HG03378 (cell line): Measurements from ENCODE around the gene CDC73.
"Not testable (repeated sequence)": the region's sequence is repeated elsewhere in the genome, so short reads cannot be mapped to it uniquely, and the experiment has no call there.

Source experiments
- ATAC-seq: cut with Tn5 transposase; IDR thresholded peaks from one replicate; pipeline ENCODE4 v1.9.1; 2021; ENCODE audit warnings: mild to moderate bottlenecking, moderate library complexity; ENCODE audit not compliant: unreplicated experiment

Gene CDC73

DNA sequence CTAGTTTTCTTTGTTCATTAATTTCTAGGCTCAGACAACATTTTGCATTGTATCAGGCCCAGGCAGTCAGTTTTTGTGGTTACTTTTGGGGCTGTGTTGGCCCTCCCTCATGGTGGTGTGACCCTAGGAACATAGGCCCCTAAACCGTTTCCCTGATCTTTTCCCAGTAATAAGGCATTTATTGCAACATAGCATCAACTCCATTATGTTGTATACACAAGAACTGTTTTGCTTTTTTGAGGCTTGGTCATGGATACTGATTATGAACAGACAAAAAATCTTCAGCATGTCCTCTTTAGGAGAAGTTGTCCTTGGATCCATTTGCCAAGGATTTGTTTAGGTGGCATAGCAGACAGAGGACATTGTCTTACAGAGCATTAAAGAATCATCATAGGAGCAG is 54.3 kb downstream of the CDC73 start:
- no peak for ATAC-seq

DNA sequence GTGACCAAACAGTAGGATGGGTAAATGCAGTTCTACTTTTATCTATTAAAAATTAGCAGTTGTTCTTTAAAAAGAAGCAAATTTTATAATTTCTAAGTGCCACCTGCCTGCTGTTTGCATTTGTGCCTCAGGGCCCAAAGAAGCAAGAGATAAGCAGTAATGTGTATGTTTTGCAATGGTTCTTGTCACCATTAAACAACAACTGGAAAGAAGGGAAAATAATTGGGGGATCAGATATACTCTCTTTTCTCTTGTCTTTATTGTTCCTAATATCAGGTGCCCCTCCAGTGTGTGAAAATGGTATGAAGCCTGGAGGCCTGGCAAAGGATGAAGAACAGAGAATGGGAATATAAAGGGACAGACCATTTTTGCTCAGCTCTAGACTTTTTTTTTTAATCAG is 55.0 kb downstream of the CDC73 start:
- no peak for ATAC-seq

DNA sequence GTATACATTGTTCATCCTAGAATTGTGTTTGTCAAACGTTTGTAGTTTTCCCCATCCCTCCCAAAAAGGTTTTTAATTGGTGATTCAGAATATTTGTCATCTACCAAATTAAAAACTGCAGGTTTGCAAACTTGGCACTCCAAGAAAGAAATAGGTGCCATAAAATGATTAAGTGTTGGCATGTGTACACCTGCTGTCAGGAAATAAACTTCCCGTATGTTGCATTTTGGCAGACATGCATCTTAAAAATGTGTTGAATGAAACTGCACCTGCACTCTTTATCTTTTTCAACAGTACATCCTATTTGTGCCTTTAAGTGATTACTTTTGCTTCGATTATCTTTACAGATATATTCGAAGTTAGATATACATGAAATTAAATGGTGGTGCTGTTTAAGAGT is 57.3 kb downstream of the CDC73 start:
- ATAC-seq: no peak

DNA sequence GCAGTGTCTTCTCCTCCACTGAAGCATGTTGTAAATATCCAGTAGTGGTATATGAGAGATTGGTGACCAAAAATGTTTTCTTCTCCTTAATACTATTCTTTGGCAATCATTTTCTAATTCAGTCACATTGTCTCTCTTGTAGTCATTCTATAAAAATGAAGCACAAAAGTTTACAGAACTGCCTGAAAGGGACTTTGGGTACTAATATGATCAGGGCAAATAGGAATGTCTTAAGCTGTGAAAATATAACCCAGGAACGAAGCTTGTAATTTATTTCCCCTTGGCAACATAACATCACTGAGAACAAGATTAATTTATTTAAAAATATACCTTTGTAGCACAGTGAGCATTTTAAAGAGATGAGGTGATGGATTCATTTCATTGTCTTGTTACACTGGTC is 59.7 kb downstream of the CDC73 start:
- no peak for ATAC-seq

DNA sequence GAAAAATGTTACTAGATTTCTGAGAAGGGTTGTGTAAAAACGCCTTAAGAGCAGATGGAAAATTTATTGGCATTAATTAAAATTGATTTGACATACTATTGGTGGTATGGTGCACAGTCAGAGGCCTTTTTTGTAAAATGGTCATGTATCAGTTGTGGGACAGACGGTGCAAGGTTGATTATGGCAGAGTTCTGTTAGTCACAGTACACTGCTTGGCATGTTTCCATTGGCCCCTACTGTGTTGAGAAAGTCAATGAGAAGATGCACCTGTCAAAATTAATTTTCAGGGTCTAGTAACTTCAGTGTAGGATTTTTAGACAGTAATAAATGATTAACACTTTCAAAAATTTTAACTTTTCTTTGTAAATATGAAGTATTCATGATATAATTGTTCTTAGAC is 60.2 kb downstream of the CDC73 start:
- ATAC-seq: no peak

DNA sequence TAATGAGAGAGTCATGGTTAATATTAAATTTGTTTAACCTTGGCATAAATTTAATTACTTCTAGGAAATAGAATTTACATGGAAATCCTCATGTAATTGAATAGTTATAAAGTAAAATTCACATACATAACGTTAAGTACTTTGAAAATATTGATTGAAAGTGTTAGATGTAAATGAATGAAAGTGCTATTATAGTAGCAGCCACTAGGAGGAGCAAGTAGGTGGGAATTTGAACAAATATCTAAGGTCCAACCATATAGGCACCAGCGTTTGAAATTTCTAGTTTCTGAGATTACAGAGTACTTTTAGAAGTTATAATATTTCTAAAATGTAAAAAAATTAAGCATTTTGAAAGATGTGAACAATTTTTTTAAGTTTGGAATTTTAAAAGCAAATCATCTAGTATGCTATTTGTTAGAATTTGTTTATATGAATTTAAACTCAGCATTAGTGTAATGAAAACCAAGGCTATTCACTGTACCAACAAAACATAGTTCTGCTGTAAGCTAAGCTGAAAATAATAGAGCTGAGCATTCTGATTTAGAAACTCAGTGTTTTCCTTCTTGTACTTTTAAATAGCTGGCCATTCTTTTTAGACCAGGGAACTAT is 61.3 kb downstream of the CDC73 start:
- ATAC-seq: peak; percentile 69

DNA sequence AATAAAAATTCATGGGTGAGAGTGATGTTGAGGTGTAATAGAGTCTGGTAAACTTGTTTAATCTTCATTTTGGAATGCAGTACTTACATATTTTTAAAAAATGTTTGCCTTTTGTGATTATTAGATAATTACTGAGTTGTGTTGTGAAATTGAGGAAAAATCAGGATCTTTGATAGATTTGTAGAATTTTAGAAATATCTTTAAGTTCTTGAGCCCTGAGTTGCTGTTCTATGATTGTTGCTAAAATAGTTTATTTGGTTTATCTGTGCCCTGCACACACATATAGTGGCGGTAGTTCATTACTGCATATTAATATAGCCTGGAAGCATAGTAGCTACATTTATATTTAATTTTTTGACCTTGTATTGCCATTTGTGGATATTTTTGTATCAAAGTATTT is 62.9 kb downstream of the CDC73 start:
- no peak for ATAC-seq

DNA sequence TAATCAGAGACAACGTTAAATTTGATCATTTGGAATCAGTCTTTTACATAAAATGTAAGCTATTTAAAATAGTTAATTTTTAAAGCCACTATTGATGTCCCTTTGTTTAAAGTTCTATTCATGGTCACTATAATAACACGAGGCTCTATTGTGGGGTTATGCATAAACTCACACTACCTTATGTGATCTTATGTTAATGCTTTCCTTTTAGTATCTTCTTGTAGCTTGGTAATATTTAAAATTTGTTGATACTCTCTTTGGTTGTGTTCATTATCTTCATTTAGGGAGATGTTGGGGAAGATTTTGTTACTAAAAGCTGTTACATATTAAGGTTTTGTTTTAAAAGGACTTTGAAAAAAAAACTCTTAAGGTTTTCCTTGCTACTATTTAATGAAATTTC is 63.4 kb downstream of the CDC73 start:
- ATAC-seq: no peak

DNA sequence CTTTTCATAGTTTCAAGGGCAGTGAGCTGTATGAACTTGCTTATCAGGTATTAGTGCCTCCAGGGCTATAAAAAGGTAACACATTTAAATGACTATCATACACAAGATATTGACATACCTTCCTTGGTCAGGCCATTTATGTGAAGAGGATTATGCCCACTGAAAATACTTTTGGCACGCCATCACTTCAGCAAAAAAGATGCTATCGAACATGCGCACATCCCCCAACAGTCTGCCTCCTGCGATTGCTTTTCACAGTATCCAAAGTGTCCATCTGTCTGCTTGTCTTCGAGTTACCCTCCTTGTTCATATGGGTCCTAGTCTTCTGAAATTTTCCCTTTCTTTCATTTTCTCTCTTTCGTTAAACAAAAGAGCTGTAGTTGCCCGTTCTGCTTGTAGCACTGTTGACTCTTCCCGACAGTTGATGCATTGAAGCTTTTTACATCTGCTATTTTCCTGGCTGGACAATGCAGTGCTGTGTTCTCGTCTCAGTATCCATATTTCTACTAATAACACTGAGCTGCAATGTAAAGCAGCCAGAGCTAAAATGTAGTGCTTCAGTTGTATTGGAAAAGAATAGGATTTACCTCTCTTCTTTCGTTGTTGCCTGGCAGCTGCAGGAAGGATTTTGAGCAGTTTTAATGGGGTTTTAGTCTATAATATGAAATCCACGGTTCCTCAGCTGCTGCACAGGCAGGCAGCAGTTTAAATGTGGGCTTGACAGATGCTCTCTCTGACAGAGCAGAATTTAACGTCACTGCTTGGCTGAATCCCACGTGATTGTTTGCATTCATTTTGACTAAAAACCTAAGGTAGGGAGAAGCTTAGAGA is 64.3 kb downstream of the CDC73 start, which contains the start of gene B3GALT2:
TSS of gene B3GALT2 (minus strand) at position 713 of the 831 bp plus-strand sequence. CDS start 5,051 bp downstream, outside the sequence.
- ATAC-seq: no peak

DNA sequence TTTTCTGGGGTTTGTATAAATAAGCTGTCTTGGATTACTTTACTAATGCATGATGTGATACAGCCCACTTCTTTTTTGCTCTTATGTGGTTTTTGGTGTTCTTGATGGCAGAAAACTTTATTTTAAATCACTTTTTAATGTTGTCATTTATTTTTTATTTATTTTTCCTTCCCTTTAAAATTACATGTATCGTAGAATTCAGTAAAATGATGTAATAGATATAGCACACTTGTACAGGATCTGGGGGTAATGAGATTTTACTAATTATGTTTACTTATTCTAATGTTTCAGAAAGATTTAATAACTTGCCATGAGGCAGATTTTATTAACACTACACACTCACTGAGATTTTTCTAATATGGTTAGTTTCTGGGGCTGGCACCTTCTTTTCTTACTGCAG is 65.3 kb downstream of the CDC73 start:
- ATAC-seq: no peak

DNA sequence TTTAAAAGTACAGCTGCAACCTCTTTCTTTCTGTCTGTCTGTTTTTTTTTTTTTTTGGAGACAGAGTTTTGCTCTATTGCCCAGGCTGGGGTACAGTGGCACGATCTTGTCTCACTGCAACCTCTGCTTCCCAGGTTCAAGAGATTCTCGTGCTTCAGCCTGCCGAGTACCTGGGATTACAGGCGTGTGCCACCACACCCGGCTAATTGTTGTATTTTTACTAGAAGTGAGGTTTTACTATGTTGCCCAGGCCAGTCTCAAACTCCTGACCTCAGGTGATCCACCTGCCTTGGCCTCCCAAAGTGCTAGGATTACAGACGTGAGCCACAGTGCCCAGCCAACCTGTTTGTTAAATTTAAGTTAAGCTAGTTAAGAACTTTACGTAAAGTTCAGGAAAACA is 67.1 kb downstream of the CDC73 start:
- ATAC-seq: not testable (repeated sequence)

DNA sequence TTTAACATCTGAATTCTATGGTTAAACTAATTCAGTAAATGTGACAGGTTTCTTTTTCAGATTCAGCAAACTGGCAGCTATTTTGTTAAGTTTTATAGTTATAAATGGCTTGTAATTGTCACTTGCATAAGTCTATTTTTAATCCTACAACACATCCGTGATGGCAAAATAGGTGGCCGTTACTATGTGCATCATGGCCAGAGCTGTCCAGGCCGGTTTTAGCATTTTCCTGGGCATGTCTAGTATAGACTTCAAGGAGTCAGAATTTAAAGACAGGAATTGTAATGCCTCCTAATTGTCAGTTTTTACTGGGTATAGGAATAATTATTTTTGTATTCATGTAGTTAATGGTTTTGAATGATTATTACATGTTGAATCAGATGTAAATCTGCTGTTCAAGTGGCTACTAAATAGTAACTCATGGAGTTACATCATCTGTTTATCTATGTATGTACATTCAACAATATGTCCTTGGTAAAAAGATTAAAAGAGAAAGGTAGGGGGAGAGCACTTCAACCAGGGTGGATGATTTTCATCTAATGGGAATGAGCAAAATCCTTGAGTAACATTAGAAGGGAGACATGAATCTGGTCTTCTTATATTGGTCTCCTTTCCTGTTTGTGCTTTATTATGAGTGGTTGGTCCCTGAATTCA is 67.7 kb downstream of the CDC73 start:
- no peak for ATAC-seq

DNA sequence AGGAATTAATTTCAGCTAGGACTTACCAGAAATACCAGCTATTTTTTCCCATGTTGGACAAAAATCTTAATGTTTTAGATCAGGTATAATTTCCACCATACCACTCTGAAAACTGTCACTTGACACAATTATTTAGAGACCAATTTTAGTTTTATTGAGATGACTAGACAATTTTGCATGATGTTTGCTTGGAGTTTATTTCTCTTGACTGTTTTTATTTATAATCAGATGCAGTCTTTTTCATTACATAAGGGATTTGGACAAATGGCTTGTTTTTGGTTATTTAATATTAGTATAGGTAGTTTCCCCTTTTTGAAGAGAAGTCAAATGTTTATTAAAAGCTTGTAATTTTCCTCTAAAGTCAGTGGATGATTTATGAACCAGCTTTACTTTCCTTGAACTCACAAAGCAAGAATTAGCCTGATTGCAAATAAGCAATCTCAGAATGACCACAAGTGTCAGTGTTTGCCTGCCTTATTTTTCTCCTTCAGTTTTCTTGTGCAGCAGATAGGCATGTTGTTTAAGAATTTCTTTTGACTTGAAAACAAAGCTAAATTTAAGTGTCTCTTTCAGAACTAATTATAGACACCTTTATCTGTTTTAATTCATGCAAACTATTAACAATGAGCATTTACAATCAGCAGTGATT is 68.4 kb downstream of the CDC73 start:
- ATAC-seq: no peak

DNA sequence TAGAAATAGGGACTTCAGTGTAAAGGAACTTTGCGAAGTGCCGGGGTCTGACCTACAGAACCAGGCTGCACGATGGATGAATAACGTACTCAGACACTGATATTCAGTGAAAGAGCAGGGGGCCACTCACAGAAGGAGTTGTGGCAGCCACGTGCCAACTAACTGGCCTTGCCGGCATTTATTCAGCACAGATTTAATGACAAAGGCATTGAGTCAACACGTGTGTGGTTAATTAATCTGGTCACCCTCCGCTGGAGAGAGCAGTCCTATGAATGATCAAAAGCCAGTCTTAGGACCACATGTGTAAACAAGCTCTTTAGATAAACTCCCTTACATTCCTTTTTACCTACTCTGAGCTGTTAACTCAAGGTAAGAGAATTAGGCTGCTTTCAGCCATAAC is 70.8 kb downstream of the CDC73 start:
- no peak for ATAC-seq

DNA sequence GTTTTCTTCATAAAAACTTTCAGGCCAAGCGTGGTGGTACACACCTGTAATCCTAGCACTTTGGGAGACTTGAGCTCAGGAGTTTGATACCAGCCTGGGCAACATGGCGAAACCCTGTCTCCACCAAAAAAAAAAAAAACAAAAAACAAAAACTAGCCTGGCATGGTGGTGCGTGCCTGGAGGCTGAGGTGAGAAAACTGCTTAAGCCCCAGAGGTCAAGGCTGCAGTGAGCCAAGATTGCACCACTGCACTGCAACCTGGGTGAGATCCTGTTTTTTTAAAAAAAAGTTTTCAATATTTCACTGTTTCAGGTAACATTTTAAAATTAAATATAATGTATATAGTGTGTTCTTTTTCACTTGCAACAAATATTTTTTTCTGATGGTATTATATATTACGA is 78.1 kb downstream of the CDC73 start:
- ATAC-seq: no peak

DNA sequence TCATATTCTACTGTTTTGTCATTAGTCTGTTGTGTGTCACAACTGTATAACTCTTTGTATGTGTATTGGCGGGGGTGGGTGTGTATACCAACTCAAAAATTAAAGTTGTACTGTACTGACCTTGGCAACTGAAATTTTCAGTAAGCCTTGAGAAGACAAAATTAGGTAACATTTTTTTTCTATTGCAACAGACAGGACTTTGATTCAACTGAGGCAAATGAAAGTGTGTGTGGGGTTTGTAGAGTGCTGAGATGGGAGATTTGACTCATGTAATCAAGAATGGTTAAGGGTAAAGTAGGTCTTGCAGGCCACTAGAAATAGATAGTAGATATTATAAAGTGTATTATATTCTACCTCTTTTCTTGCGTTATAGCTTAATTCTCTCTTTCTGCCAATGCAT is 79.2 kb downstream of the CDC73 start:
- ATAC-seq: no peak

DNA sequence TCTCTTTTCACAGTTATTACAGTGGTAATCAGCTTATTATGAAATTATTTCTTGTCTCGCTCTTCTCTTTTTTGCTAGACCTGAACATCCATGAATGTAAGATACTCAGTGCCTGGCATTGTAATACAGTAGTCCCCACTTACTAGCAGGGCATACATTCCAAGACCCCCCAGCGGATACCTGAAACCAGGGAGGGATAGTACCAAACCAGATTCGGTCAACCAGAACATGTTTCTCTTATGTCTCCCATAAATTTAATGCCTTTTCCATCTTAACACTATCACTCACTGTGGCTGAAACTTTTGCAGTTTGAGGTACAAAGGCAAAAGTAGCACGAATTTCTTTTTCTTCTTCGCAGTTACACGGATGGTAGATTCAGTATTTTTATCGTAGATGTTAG is 89.2 kb downstream of the CDC73 start:
- no peak for ATAC-seq

DNA sequence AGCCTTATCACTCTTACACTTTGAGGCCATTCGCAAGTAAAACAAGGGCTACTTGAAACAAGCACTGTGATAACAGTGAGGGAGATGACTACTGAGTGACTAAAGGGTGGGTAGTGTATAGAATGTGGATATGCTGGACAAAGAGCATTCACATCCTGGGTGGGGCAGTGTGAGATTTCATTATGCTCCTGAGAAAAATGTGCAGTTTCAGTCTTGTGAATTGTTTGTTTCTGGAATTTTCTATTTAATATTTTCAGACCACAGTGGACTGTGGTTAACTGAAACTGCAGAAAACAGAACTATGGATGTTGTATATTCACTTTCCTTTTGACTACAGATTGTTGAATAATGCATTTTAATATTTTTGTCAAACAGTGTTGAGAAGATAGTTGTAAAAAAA is 89.7 kb downstream of the CDC73 start:
- ATAC-seq: peak; percentile 89

DNA sequence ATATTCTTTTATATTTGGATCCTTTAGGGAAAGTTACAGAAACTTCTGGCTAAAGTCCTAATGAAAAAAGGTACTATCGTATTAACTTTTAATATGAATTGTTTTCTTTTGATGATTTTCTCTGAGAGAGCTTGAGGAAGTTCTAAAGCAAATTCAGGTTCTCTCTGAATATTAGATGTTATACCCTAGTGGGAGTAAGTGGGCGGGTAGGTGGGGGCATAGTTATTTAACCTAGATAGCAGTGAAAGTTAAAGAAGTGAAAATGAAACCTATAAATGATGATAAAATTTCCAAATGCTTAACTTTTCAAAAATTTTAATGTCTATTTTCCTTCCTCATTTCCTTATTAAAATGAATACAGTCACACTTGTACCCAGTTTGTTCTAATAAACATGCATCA is 90.8 kb downstream of the CDC73 start:
- ATAC-seq: no peak

DNA sequence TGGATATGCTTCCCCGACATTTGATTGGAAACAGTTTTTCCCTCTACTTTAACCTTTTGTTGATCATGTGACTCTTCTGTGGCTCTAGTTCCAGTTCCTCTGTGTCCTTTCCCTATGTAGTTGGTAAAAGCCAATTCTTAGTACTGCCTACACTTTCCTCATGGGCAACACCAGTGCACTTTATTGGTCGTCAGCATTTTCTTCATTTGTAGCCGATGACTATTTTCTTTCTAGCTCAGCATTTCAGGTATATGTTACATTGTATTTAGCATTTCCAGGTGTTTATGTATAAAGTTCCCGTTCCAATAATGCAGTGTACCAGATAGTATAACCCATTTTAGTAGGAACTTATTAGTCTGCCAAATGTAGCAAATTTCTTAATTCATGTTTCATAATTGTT is 92.2 kb downstream of the CDC73 start:
- no peak for ATAC-seq

DNA sequence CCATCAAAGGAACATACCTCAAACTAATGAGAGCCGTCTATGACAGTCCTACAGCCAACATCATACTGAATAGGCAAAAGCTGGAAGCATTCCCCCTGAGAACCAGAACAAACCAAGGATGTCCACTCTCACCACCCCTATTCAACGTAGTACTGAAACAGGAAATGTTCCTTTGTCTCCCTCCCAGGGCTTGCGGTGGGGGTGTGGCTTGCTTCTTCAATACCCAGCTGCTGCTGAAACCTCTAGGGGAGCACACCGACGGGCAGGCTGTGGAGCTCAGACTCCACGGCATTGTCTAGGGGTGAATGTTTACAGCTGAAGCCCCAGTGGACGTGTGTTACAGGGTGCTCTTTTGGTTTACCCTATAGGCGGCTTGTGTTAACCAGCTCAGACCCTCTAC is 95.1 kb downstream of the CDC73 start:
- peak; percentile 57 for ATAC-seq

DNA sequence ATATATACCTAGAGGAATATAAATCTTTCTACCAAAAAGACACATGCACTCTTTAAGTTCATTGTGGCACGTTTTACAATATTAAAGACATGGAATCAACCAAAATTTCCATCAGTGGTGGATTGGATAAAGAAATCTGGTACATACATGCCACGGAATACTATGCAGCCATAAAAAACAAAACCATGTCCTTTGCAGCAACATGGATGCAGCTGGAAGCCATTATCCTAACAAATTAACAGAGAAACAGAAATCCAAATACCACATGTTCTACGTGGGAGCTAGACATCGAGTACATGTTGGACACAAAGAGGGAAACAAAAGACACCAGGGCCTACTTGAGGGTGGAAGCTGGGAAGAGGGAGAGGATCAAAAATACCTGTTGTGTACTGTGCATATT is 97.6 kb downstream of the CDC73 start:
- ATAC-seq: no peak
